Neural crest cell (in vitro differentiated cells): Measurements from ENCODE around the gene SYNE3. TPM values are rescaled to one million over a fixed set of nuclear protein-coding genes. Genes with fewer than 3 reads are reported as not detected.

Experiments
- DNase-seq: peaks from one replicate; pipeline ENCODE4 v3.0.0; 2021; ENCODE audit warnings: low read depth, mixed read lengths, low spot score
- H3K27ac Mint-ChIP-seq: one replicate; pipeline ENCODE4 v1.8.0; 2021; ENCODE audit warnings: mild to moderate bottlenecking, mixed read lengths; ENCODE audit not compliant: unreplicated experiment
- H3K27me3 Mint-ChIP-seq: 2 replicates; pipeline ENCODE4 v1.8.0; 2021; ENCODE audit warnings: low read depth, mild to moderate bottlenecking, mixed read lengths
- H3K36me3 Mint-ChIP-seq: 2 replicates; pipeline ENCODE4 v1.8.0; 2021; ENCODE audit warnings: low read depth, mild to moderate bottlenecking, mixed read lengths
- H3K4me1 Mint-ChIP-seq: 2 replicates; pipeline ENCODE4 v1.8.0; 2021; ENCODE audit warnings: mixed read lengths
- H3K4me3 Mint-ChIP-seq: one replicate; pipeline ENCODE4 v1.8.0; 2021; ENCODE audit warnings: mild to moderate bottlenecking, mixed read lengths
- H3K9me3 Mint-ChIP-seq: 2 replicates; pipeline ENCODE4 v1.8.0; 2021; ENCODE audit warnings: mixed read lengths
- total RNA-seq: library from RNA; stranded (reverse); gene quantifications from 2 replicates; pipeline ENCODE4 v1.2.1, GENCODE V29; 2021
- TF ChIP-seq, protein P1 (sequence below): fragments of 200-600 bp; sonication (generic); conservative IDR thresholded peaks from 2 replicates; pipeline ENCODE4 v1.5.0; 2021; ENCODE audit warnings: antibody characterized with exemption, mild to moderate bottlenecking

The SYNE3 gene
- total RNA-seq, 1 donor from 2014 or later = 0.82 TPM

DNA sequence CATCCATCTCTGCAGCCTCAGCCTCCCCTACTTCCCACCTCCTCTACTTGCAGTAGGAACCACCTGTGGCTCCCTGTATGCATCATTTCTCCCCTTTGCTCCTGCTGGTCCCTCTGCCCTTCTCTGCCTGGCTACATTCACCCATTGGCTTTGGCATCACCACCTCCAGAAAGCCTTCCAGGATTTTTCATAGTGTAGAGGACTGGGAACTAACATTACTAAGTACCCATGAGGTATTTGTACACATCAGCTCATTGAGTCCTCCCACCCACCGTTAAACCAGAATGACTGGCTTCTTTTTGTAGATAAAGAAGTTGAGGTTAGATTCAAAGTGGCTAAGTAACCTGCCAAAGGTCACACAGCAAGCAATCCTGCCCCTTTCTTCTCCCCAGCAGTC, 17.1 kb downstream of the SYNE3 start:
- H3K4me1 Mint-ChIP-seq = peaks cover 14% of the 10 kb centered on the region
- DNase-seq = no peak
- TF ChIP-seq, protein P1, sequence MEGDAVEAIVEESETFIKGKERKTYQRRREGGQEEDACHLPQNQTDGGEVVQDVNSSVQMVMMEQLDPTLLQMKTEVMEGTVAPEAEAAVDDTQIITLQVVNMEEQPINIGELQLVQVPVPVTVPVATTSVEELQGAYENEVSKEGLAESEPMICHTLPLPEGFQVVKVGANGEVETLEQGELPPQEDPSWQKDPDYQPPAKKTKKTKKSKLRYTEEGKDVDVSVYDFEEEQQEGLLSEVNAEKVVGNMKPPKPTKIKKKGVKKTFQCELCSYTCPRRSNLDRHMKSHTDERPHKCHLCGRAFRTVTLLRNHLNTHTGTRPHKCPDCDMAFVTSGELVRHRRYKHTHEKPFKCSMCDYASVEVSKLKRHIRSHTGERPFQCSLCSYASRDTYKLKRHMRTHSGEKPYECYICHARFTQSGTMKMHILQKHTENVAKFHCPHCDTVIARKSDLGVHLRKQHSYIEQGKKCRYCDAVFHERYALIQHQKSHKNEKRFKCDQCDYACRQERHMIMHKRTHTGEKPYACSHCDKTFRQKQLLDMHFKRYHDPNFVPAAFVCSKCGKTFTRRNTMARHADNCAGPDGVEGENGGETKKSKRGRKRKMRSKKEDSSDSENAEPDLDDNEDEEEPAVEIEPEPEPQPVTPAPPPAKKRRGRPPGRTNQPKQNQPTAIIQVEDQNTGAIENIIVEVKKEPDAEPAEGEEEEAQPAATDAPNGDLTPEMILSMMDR = no peak
- no peak overlapping the region for H3K27ac Mint-ChIP-seq
- no peaks in the 10 kb centered on the region for H3K9me3 Mint-ChIP-seq
- no peaks in the 10 kb centered on the region for H3K36me3 Mint-ChIP-seq
- no peaks in the 10 kb centered on the region for H3K27me3 Mint-ChIP-seq
- H3K4me3 Mint-ChIP-seq = no peak overlapping the region

- H3K4me1 Mint-ChIP-seq = peaks cover 14% of the 10 kb centered on the region
- H3K27me3 Mint-ChIP-seq = no peaks in the 10 kb centered on the region
- TF ChIP-seq, protein P1 = no peak
These were observed 17.7 kb downstream of the SYNE3 start for GRCh38 chr14:95498622-95499353.

GRCh38 chr14:95497561-95498011, 18.9 kb downstream of the SYNE3 start:
- Mint-ChIP-seq H3K9me3 (no peaks in the 10 kb centered on the region), H3K27me3 (no peaks in the 10 kb centered on the region), H3K27ac (no peak overlapping the region), H3K4me3 (no peak overlapping the region), H3K4me1 (peaks cover 14% of the 10 kb centered on the region), H3K36me3 (no peaks in the 10 kb centered on the region)
- TF ChIP-seq, protein P1 = no peak
- no peak for DNase-seq

More at GRCh38 chr14:95498622-95499353, 17.7 kb downstream of the SYNE3 start:
- H3K4me3 Mint-ChIP-seq = no peak overlapping the region
- no peak for DNase-seq
- no peaks in the 10 kb centered on the region for H3K9me3 Mint-ChIP-seq
- H3K27ac Mint-ChIP-seq = no peak overlapping the region
- no peaks in the 10 kb centered on the region for H3K36me3 Mint-ChIP-seq

DNA sequence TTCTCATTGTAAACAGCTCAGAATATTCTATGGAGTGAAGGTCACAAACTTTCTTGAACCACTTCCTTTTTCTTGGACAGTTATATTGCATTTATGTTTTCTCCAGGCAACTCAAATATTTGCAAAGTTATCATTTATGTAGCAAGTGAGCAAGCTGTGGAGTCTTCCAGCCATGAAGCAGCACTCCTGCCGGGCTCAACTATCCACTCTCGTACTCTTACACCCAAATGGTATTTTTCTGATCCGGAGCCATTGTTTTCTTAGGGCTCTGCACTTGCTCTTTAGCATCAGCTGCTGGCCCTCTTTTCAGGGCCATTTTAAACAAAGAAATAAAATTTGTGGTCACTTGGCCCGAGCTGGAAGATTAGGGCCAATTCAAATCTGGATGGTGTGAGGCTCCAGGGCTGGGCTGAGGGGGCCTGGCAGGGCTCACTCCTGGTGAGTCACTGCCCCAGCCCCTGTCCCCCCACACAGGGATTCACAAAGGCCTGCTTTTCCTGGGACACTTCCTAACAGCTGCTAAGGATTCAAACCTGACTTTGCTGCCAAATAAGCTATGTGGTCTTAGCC, 19.7 kb downstream of the SYNE3 start:
- no peak overlapping the region for H3K4me3 Mint-ChIP-seq
- no peak overlapping the region for H3K27ac Mint-ChIP-seq
- DNase-seq = no peak
- H3K27me3 Mint-ChIP-seq = no peaks in the 10 kb centered on the region
- H3K9me3 Mint-ChIP-seq = peaks cover 6% of the 10 kb centered on the region
- peaks cover 14% of the 10 kb centered on the region for H3K4me1 Mint-ChIP-seq
- TF ChIP-seq, protein P1 = no peak
- no peaks in the 10 kb centered on the region for H3K36me3 Mint-ChIP-seq

- Mint-ChIP-seq H3K4me1 (peaks cover 13% of the 10 kb centered on the region), H3K4me3 (no peak overlapping the region), H3K27ac (no peak overlapping the region)
These were observed 20.3 kb downstream of the SYNE3 start for GRCh38 chr14:95496111-95496681.

More at GRCh38 chr14:95496111-95496681, 20.3 kb downstream of the SYNE3 start:
- H3K27me3 Mint-ChIP-seq = no peaks in the 10 kb centered on the region
- H3K36me3 Mint-ChIP-seq = no peaks in the 10 kb centered on the region
- DNase-seq = no peak
- peaks cover 10% of the 10 kb centered on the region for H3K9me3 Mint-ChIP-seq
- TF ChIP-seq, protein P1 = no peak
